ENCODE data around the gene MACO1. TPM values are rescaled to one million over a fixed set of nuclear protein-coding genes. Genes with fewer than 3 reads are reported as not detected.

MACO1 gene
- total and polyA plus RNA-seq, 10 of the 15 experiments (the other 5 are each of a cell fraction or from before 2014, with no cell fraction given), result 3.2 to 19.8 (median 10.3) TPM

GRCh38 chr1:25549273-25550154 is 118.8 kb downstream of the MACO1 start:
- H3K27me3 ChIP-seq (replicated peaks in 1 of 2; ENCODE audit: control insufficient read depth in 2 of 2, insufficient read depth in 2 of 2, low read length in 1 of 2), result no peaks in the 10 kb centered on the region
- H3K9ac ChIP-seq (ENCODE audit: control insufficient read depth, insufficient read depth, low read length), result peak overlapping the region; percentile 65; the same call in 1 of the 2 replicates
- in situ Hi-C loops (cut with MboI) (no loop called here), intact Hi-C loops (cut with micrococcal nuclease; ENCODE audit: unreplicated experiment) (loop anchor here (5.0 kb wide), 1 partner anchor 128 kb away; no protein-coding TSS in a partner anchor)
- FAIRE-seq (peak; percentile 94), ATAC-seq (peak; percentile 95), DNase-seq (ENCODE audit: low read depth, low spot score) (peak; percentile 94)
- peak overlapping the region; percentile 62 for H2AFZ ChIP-seq (ENCODE audit: control insufficient read depth, low read depth, low read length)
- peaks cover 0 to under 1% of the 10 kb centered on the region in 2 experiments; a peak in 2 of 4 replicates for H3K36me3 ChIP-seq (ENCODE audit: control insufficient read depth in 2 of 2, insufficient read depth in 2 of 2, low read length in 1 of 2)
- peak overlapping the region; percentile 49; the same call in 1 of the 2 replicates for H3K4me3 ChIP-seq
- POLR2A ChIA-PET, result interaction anchor here (0.6 to 1.7 kb wide), 7 partner anchors 16 to 886 kb away, joined by 3 to 7 read pairs (median 3); partner anchors contain the start of genes MAN1C1 and MTFR1L
- peaks cover 33% of the 10 kb centered on the region for H3K79me2 ChIP-seq (ENCODE audit: control insufficient read depth, insufficient read depth, low read length)
- no peaks in the 10 kb centered on the region; the same call in 1 of the 2 replicates for H4K20me1 ChIP-seq (ENCODE audit: control insufficient read depth, insufficient read depth)
- H3K9me3 ChIP-seq (replicated peaks; ENCODE audit: control insufficient read depth, insufficient read depth, low read length), result no peaks in the 10 kb centered on the region; the same call in 2 of the 3 replicates
- under 1% methylated on average over 19 of the region's 19 CpGs for WGBS (ENCODE audit: insufficient coverage, insufficient replicate concordance, low lambda C conversion rate, missing lambda C conversion rate)
- peak overlapping the region; percentile 85 for H3K27ac ChIP-seq (ENCODE audit: control insufficient read depth, insufficient read depth)
- peak overlapping the region; percentile 90 for H3K4me2 ChIP-seq (ENCODE audit: control insufficient read depth, insufficient read depth)
- peaks cover 63% of the 10 kb centered on the region for H3K4me1 ChIP-seq (ENCODE audit: control insufficient read depth, insufficient read depth, low read length)
- CTCF ChIA-PET, result interaction anchor here (0.6 to 2.3 kb wide), 18 partner anchors 23 to 736 kb away, joined by 3 to 12 read pairs (median 4); no protein-coding TSS in a partner anchor
- RAD21 ChIA-PET (ENCODE audit: unreplicated experiment), result interaction anchor here (0.5 to 3.5 kb wide), 13 partner anchors 11 to 448 kb away, joined by 3 to 16 read pairs (median 3); partner anchors contain the start of gene PAFAH2
- BruUV-seq (replicated peaks), result TSS peak; percentile 44
- SMC1A ChIA-PET (ENCODE audit: uncharacterized antibody, unreplicated experiment), result interaction anchor here (0.5 to 3.0 kb wide), 11 partner anchors 27 to 817 kb away, joined by 3 to 15 read pairs (median 4); no protein-coding TSS in a partner anchor
- TF ChIP-seq RELB (IDR thresholded peaks at IDR 0.05; ENCODE audit: low read depth), result peak; percentile 80
- TF ChIP-seq CREB1 (IDR thresholded peaks at IDR 0.05; ENCODE audit: low read depth), result 0 out of 2 replicates have a peak, but pooled peaks have one; percentile 29
- TF ChIP-seq ZBTB11 (CRISPR knock-in tag; IDR thresholded peaks at IDR 0.05), result no peak
- TF ChIP-seq POLR2AphosphoS5 (IDR thresholded peaks at IDR 0.05; ENCODE audit: low read length), result 0 out of 2 replicates have a peak, but pooled peaks have one; percentile 40
- peak; percentile 39 for TF ChIP-seq BCL3 (IDR thresholded peaks at IDR 0.05; ENCODE audit: borderline replicate concordance, insufficient read depth, low read depth, low read length, poor library complexity, severe bottlenecking)
- no peak for TF ChIP-seq CBX5 (IDR thresholded peaks at IDR 0.05; ENCODE audit: low read depth)
- TF ChIP-seq FOXM1 (IDR thresholded peaks at IDR 0.05; ENCODE audit: low read depth, low read length), result peak; percentile 62; the same call in 1 of the 2 replicates
- TF ChIP-seq PRDM15 (CRISPR knock-in tag; IDR thresholded peaks at IDR 0.05), result no peak
